HepG2 (cell line): Measurements from ENCODE around the gene RPL23. TPM values are rescaled to one million over a fixed set of nuclear protein-coding genes. Genes with fewer than 3 reads are reported as not detected.
A peak's percentile ranks its signal among the peaks of the same experiment; 100 is the strongest.

Experiments
- AGO2 ChIP-seq: fragments of 200-400 bp; formaldehyde crosslinking; optimal IDR thresholded peaks from 2 replicates; pipeline ENCODE3; 2017; ENCODE audit warnings: mild to moderate bottlenecking, low read depth, low read length, moderate library complexity
- BORCS8-MEF2B ChIP-seq: sonication (generic); formaldehyde crosslinking; IDR thresholded peaks from 2 replicates; pipeline ENCODE4 v1.8.0; 2022; ENCODE audit warnings: mild to moderate bottlenecking, missing genetic modification reagents
- CHD2 ChIP-seq: IDR thresholded peaks from 2 replicates; pipeline ENCODE4 v1.6.1; 2011; ENCODE audit warnings: low read depth, low read length, improper control_type of control experiment
- HMG20B ChIP-seq: conservative IDR thresholded peaks from 2 replicates; pipeline ENCODE4 v1.6.1; 2016; ENCODE audit warnings: missing genetic modification reagents, missing compliant biosample characterization
- KDM2A ChIP-seq: sonication (generic); formaldehyde crosslinking; IDR thresholded peaks from 2 replicates; pipeline ENCODE4 v1.4.0; 2020; ENCODE audit warnings: low read depth, missing genetic modification reagents, borderline replicate concordance
- KLF13 ChIP-seq: sonication (generic); formaldehyde crosslinking; IDR thresholded peaks from 2 replicates; pipeline ENCODE4 v1.4.0; 2020; ENCODE audit warnings: mild to moderate bottlenecking, missing genetic modification reagents
- MEIS1 ChIP-seq: sonication (generic); formaldehyde crosslinking; IDR thresholded peaks from 2 replicates; pipeline ENCODE4 v1.9.0; 2021; ENCODE audit warnings: mild to moderate bottlenecking, missing genetic modification reagents, moderate library complexity, borderline replicate concordance
- PPARG ChIP-seq: conservative IDR thresholded peaks from 2 replicates; pipeline ENCODE4 v1.6.1; 2016; ENCODE audit warnings: missing biosample characterization, missing genetic modification reagents
- PRDM10 ChIP-seq: sonication (generic); formaldehyde crosslinking; IDR thresholded peaks from 2 replicates; pipeline ENCODE4 v1.4.0; 2020; ENCODE audit warnings: low read depth, missing genetic modification reagents
- RNF2 ChIP-seq: fragments of 450-650 bp; conservative IDR thresholded peaks from 2 replicates; pipeline ENCODE4 v1.6.1; 2016; ENCODE audit warnings: low read depth
- SRSF9 ChIP-seq: fragments of 200-400 bp; formaldehyde crosslinking; IDR thresholded peaks from 2 replicates; pipeline ENCODE4 v1.6.1; 2018; ENCODE audit warnings: borderline replicate concordance, mild to moderate bottlenecking, low read depth, low read length; ENCODE audit not compliant: insufficient read depth, poor library complexity, severe bottlenecking
- XBP1 ChIP-seq: sonication (generic); formaldehyde crosslinking; IDR thresholded peaks from 2 replicates; pipeline ENCODE4 v1.5.0; 2020; ENCODE audit warnings: missing genetic modification reagents
- ZBTB14 ChIP-seq: sonication (generic); formaldehyde crosslinking; IDR thresholded peaks from 2 replicates; pipeline ENCODE4 v1.4.0; 2020; ENCODE audit warnings: missing genetic modification reagents
- ZBTB25 ChIP-seq: IDR thresholded peaks from 2 replicates; pipeline ENCODE4 v1.6.1; 2018; ENCODE audit warnings: missing genetic modification reagents
- ZBTB37 ChIP-seq: sonication (generic); formaldehyde crosslinking; IDR thresholded peaks from 2 replicates; pipeline ENCODE4 v1.4.0; 2020; ENCODE audit warnings: mild to moderate bottlenecking, missing genetic modification reagents
- ZFP41 ChIP-seq: sonication (generic); formaldehyde crosslinking; IDR thresholded peaks from 2 replicates; pipeline ENCODE4 v1.4.0; 2020; ENCODE audit warnings: mild to moderate bottlenecking, missing genetic modification reagents, borderline replicate concordance
- ZNF317 ChIP-seq: sonication (generic); formaldehyde crosslinking; IDR thresholded peaks from 2 replicates; pipeline ENCODE4 v1.5.0; 2020; ENCODE audit warnings: mild to moderate bottlenecking, missing genetic modification reagents
- ZNF367 ChIP-seq: sonication (generic); formaldehyde crosslinking; IDR thresholded peaks from 2 replicates; pipeline ENCODE4 v1.4.0; 2020; ENCODE audit warnings: missing genetic modification reagents, borderline replicate concordance
- ZNF451 ChIP-seq: sonication (generic); formaldehyde crosslinking; IDR thresholded peaks from 2 replicates; pipeline ENCODE4 v1.5.0; 2020; ENCODE audit warnings: mild to moderate bottlenecking, missing genetic modification reagents
- ZNF549 ChIP-seq: sonication (generic); formaldehyde crosslinking; IDR thresholded peaks from 2 replicates; pipeline ENCODE4 v1.5.0; 2020; ENCODE audit warnings: missing genetic modification reagents
- ZNF740 ChIP-seq: sonication (generic); formaldehyde crosslinking; IDR thresholded peaks from 2 replicates; pipeline ENCODE4 v1.4.0; 2020; ENCODE audit warnings: missing genetic modification reagents
- polyA plus RNA-seq, 8 experiments: library from polyadenylated mRNA; depleted of rRNA in 3 of 8; stranded (reverse) in 7 of 8; unstranded in 1 of 8; fragments of >200 nt; fragmentation: Illumina TruSeq in 4 of 8; extraction: Trizol in 4 of 8; gene quantifications; 2 replicates each; pipeline versions ENCODE4 v1.2.1 to v1.2.3, GENCODE V29; 2011 to 2016; ENCODE audit warnings: low read depth in 4 of 8, missing spikeins in 1 of 8, mixed read lengths in 1 of 8; ENCODE audit not compliant: insufficient read depth in 1 of 8
- total RNA-seq, 5 experiments: library from RNA; depleted of rRNA; stranded (reverse); fragments of >200 nt; fragmentation: Illumina TruSeq; extraction: Trizol; gene quantifications; 2 replicates each; pipeline ENCODE4 v1.2.3, GENCODE V29; 2016; ENCODE audit warnings: low read depth in 1 of 5

Gene RPL23
- total and polyA plus RNA-seq, 2 of the 13 experiments (the other 11 are each of a cell fraction or from before 2014, with no cell fraction given): 2,790 to 4,860 TPM

- TF ChIP-seq PRDM10 (CRISPR knock-in tag) (peak; percentile 92), BORCS8-MEF2B (peak; percentile 99), ZNF740 (CRISPR knock-in tag) (no peak; the same call in 1 of the 2 replicates), KLF13 (CRISPR knock-in tag) (peak; percentile 88; the same call in 1 of the 2 replicates), ZFP41 (CRISPR knock-in tag) (peak; percentile 91; the same call in 1 of the 2 replicates), CHD2 (peak; percentile 97), HMG20B (CRISPR knock-in tag) (no peak), XBP1 (CRISPR knock-in tag) (peak; percentile 80; the same call in 1 of the 2 replicates), ZBTB37 (CRISPR knock-in tag) (no peak), KDM2A (CRISPR knock-in tag) (peak; percentile 94), AGO2 (peak; percentile 92), ZBTB25 (peak; percentile 94), SRSF9 (no peak), ZNF367 (CRISPR knock-in tag) (peak; percentile 78; the same call in 1 of the 2 replicates), ZBTB14 (CRISPR knock-in tag) (peak; percentile 73), ZNF549 (peak; percentile 57; the same call in 1 of the 2 replicates), RNF2 (peak; percentile 64; the same call in 1 of the 2 replicates), ZNF317 (CRISPR knock-in tag) (peak; percentile 81), MEIS1 (CRISPR knock-in tag) (peak; percentile 96; the same call in 1 of the 2 replicates), ZNF451 (CRISPR knock-in tag) (no peak), PPARG (CRISPR knock-in tag) (peak; percentile 68)
Measured at GRCh38 chr17:38853292-38854219, at the start of gene RPL23 (continued).
